K562 (cell line): ENCODE results near the gene TUBG2. TPM values are rescaled to one million over a fixed set of nuclear protein-coding genes. Genes with fewer than 3 reads are reported as not detected.

Experiments used
- ARID2 ChIP-seq: fragments of 450-650 bp; IDR thresholded peaks from 2 replicates; pipeline ENCODE4 v1.6.1; 2017; ENCODE audit warnings: antibody characterized with exemption, mild to moderate bottlenecking
- ARNT ChIP-seq, 2 experiments: fragments of 450-650 bp; IDR thresholded peaks; 2 replicates each; pipeline ENCODE4 v1.6.1; 2016; ENCODE audit warnings: mild to moderate bottlenecking in 1 of 2
- ATF3 ChIP-seq, 2 experiments: fragments of 450-650 bp in 1 of 2; sonication (generic) in 1 of 2; formaldehyde crosslinking in 1 of 2; IDR thresholded peaks in 1 of 2; conservative IDR thresholded peaks in 1 of 2; 2 replicates each; pipeline versions ENCODE4 v1.6.1 to v1.8.1; 2016 to 2023; ENCODE audit warnings: mild to moderate bottlenecking in 2 of 2, moderate library complexity in 2 of 2, inconsistent platforms in 1 of 2, missing genetic modification reagents in 1 of 2
- EP300 ChIP-seq: IDR thresholded peaks from 2 replicates; pipeline ENCODE4 v1.6.1; 2012; ENCODE audit warnings: low read length, improper control_type of control experiment
- HCFC1 ChIP-seq: IDR thresholded peaks from 2 replicates; pipeline ENCODE4 v1.6.1; 2012; ENCODE audit warnings: low read depth, low read length, improper control_type of control experiment
- KLF1 ChIP-seq: fragments of 450-650 bp; IDR thresholded peaks from 2 replicates; pipeline ENCODE4 v1.6.1; 2016; ENCODE audit warnings: missing genetic modification characterization, missing compliant biosample characterization
- KLF16 ChIP-seq: IDR thresholded peaks from 2 replicates; pipeline ENCODE4 v1.6.1; 2016; ENCODE audit warnings: antibody characterized with exemption
- LEF1 ChIP-seq: fragments of 450-650 bp; IDR thresholded peaks from 2 replicates; pipeline ENCODE4 v1.6.1; 2016; ENCODE audit warnings: mild to moderate bottlenecking
- NBN ChIP-seq: fragments of 450-650 bp; IDR thresholded peaks from 2 replicates; pipeline ENCODE4 v1.6.1; 2016; ENCODE audit warnings: low read depth, mild to moderate bottlenecking
- NUFIP1 ChIP-seq: fragments of 450-650 bp; IDR thresholded peaks from 2 replicates; pipeline ENCODE4 v1.6.1; 2018; ENCODE audit not compliant: partially characterized antibody
- PKNOX1 ChIP-seq: fragments of 450-650 bp; IDR thresholded peaks from 2 replicates; pipeline ENCODE4 v1.6.1; 2016
- POLR3A ChIP-seq: IDR thresholded peaks from 2 replicates; pipeline ENCODE4 v1.6.1; 2011; ENCODE audit warnings: borderline replicate concordance, mild to moderate bottlenecking, moderate library complexity; ENCODE audit not compliant: insufficient read length, insufficient read depth; ENCODE audit errors: extremely low read depth
- PURB ChIP-seq: sonication (generic); formaldehyde crosslinking; IDR thresholded peaks from 2 replicates; pipeline ENCODE4 v1.9.0; 2021; ENCODE audit warnings: low read depth, mild to moderate bottlenecking, missing genetic modification reagents
- SMC3 ChIP-seq: conservative IDR thresholded peaks from 2 replicates; pipeline ENCODE4 v1.6.1; 2011; ENCODE audit warnings: low read depth, low read length, improper control_type of control experiment; ENCODE audit not compliant: insufficient read depth
- TAF1 ChIP-seq: IDR thresholded peaks from 2 replicates; pipeline ENCODE4 v1.6.1; 2011; ENCODE audit warnings: mild to moderate bottlenecking, low read length, moderate library complexity; ENCODE audit not compliant: insufficient read depth, control insufficient read depth, severe bottlenecking; ENCODE audit errors: extremely low read depth
- TRIM24 ChIP-seq, 2 experiments: fragments of 450-650 bp; IDR thresholded peaks; 2 replicates each; pipeline ENCODE4 v1.6.1; 2016
- ZNF253 ChIP-seq: fragments of 250-450 bp; sonication (Bioruptor Pico); conservative IDR thresholded peaks from 2 replicates; pipeline ENCODE4 v1.6.1; 2021; ENCODE audit warnings: mild to moderate bottlenecking
- polyA plus RNA-seq, 8 experiments: library from polyadenylated mRNA; depleted of rRNA in 4 of 8; stranded (reverse) in 5 of 8; unstranded in 3 of 8; fragments of >200 nt; fragmentation: Nextera tagmentation in 2 of 8; fragmentation: Illumina TruSeq in 1 of 8; extraction: Ambion mirVana in 2 of 8; extraction: Trizol in 1 of 8; gene quantifications; 2 replicates each; pipeline versions ENCODE4 v1.2.1 to v1.2.3, GENCODE V29; 2011 to 2014; ENCODE audit warnings: inconsistent platforms in 1 of 8, missing spikeins in 1 of 8
- total RNA-seq, 7 experiments: library from RNA; depleted of rRNA in 6 of 7; stranded (reverse); fragments of >200 nt in 6 of 7; fragmentation: Illumina TruSeq in 2 of 7; extraction: Trizol in 2 of 7; gene quantifications; 2 replicates each; pipeline versions ENCODE4 v1.2.1 to v1.2.3, GENCODE V29; 2011 to 2021; ENCODE audit warnings: low replicate concordance in 1 of 7
- TF ChIP-seq, protein P1 (sequence below): sonication (generic); formaldehyde crosslinking; IDR thresholded peaks from 2 replicates; pipeline ENCODE4 v1.8.0; 2022; ENCODE audit warnings: missing genetic modification reagents, mild to moderate bottlenecking, borderline replicate concordance
- TF ChIP-seq, protein P2 (sequence below), 2 experiments: fragments of 450-650 bp; IDR thresholded peaks; 2 replicates each; pipeline ENCODE4 v1.6.1; 2018; ENCODE audit warnings: mild to moderate bottlenecking in 2 of 2, low read depth in 1 of 2; ENCODE audit not compliant: partially characterized antibody in 2 of 2

TUBG2 gene
- total and polyA plus RNA-seq, 9 of the 15 experiments (the other 6 are each of a cell fraction or from before 2014, with no cell fraction given): 0.09 to 0.80 (median 0.24) TPM; not detected in 2

- peak; percentile 93 for TF ChIP-seq ATF3 (IDR thresholded peaks at IDR 0.05)
- TF ChIP-seq ATF3 (CRISPR knock-in tag; conservative IDR thresholded peaks at IDR 0.05): no peak
- TF ChIP-seq, protein P1, sequence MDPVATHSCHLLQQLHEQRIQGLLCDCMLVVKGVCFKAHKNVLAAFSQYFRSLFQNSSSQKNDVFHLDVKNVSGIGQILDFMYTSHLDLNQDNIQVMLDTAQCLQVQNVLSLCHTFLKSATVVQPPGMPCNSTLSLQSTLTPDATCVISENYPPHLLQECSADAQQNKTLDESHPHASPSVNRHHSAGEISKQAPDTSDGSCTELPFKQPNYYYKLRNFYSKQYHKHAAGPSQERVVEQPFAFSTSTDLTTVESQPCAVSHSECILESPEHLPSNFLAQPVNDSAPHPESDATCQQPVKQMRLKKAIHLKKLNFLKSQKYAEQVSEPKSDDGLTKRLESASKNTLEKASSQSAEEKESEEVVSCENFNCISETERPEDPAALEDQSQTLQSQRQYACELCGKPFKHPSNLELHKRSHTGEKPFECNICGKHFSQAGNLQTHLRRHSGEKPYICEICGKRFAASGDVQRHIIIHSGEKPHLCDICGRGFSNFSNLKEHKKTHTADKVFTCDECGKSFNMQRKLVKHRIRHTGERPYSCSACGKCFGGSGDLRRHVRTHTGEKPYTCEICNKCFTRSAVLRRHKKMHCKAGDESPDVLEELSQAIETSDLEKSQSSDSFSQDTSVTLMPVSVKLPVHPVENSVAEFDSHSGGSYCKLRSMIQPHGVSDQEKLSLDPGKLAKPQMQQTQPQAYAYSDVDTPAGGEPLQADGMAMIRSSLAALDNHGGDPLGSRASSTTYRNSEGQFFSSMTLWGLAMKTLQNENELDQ: no peak
- no peak for TF ChIP-seq POLR3A
- peak; percentile 93 for TF ChIP-seq PKNOX1
- TF ChIP-seq SMC3: no peak
- TF ChIP-seq HCFC1: no peak
- TF ChIP-seq NBN: 0 out of 2 replicates have a peak, but pooled peaks have one; percentile 36
- peak in 1 of 2 experiments; percentile 60; a peak in 1 of 4 replicates for TF ChIP-seq ARNT (IDR thresholded peaks at IDR 0.05)
- TF ChIP-seq KLF1: no peak
- TF ChIP-seq TRIM24 (IDR thresholded peaks at IDR 0.05): peak in 1 of 2 experiments; percentile 49; a peak in 1 of 4 replicates
- TF ChIP-seq PURB (CRISPR knock-in tag): no peak
- no peak for TF ChIP-seq TAF1
- TF ChIP-seq NUFIP1: no peak
- TF ChIP-seq ZNF253 (CRISPR knock-in tag): no peak
- TF ChIP-seq, protein P2, sequence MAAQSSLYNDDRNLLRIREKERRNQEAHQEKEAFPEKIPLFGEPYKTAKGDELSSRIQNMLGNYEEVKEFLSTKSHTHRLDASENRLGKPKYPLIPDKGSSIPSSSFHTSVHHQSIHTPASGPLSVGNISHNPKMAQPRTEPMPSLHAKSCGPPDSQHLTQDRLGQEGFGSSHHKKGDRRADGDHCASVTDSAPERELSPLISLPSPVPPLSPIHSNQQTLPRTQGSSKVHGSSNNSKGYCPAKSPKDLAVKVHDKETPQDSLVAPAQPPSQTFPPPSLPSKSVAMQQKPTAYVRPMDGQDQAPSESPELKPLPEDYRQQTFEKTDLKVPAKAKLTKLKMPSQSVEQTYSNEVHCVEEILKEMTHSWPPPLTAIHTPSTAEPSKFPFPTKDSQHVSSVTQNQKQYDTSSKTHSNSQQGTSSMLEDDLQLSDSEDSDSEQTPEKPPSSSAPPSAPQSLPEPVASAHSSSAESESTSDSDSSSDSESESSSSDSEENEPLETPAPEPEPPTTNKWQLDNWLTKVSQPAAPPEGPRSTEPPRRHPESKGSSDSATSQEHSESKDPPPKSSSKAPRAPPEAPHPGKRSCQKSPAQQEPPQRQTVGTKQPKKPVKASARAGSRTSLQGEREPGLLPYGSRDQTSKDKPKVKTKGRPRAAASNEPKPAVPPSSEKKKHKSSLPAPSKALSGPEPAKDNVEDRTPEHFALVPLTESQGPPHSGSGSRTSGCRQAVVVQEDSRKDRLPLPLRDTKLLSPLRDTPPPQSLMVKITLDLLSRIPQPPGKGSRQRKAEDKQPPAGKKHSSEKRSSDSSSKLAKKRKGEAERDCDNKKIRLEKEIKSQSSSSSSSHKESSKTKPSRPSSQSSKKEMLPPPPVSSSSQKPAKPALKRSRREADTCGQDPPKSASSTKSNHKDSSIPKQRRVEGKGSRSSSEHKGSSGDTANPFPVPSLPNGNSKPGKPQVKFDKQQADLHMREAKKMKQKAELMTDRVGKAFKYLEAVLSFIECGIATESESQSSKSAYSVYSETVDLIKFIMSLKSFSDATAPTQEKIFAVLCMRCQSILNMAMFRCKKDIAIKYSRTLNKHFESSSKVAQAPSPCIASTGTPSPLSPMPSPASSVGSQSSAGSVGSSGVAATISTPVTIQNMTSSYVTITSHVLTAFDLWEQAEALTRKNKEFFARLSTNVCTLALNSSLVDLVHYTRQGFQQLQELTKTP (IDR thresholded peaks at IDR 0.05; ENCODE audit: low read depth in 1 of 2, partially characterized antibody in 2 of 2): peak in 1 of 2 experiments; percentile 52
- TF ChIP-seq LEF1: peak; percentile 64; the same call in 1 of the 2 replicates
- TF ChIP-seq EP300: peak; percentile 43
- TF ChIP-seq ARID2: no peak
- no peak for TF ChIP-seq KLF16
Observed at GRCh38 chr17:42660692-42661345, 1.7 kb downstream of the TUBG2 start (continued).
